ENCODE data around the gene ABHD12.

ABHD12 gene

GRCh38 chr20:25328954-25329498 is 61.6 kb downstream of the ABHD12 start:
- Mint-ChIP-seq H3K27me3 (no peaks in the 10 kb centered on the region), H3K36me3 (peaks cover 15% of the 10 kb centered on the region), H3K27ac (no peak overlapping the region), H3K4me1 (peaks cover 23% of the 10 kb centered on the region), H3K4me3 (no peak overlapping the region), H3K9me3 (peaks cover 4% of the 10 kb centered on the region)
- CTCF ChIA-PET = no interaction called here
- no peak for DNase-seq

DNA sequence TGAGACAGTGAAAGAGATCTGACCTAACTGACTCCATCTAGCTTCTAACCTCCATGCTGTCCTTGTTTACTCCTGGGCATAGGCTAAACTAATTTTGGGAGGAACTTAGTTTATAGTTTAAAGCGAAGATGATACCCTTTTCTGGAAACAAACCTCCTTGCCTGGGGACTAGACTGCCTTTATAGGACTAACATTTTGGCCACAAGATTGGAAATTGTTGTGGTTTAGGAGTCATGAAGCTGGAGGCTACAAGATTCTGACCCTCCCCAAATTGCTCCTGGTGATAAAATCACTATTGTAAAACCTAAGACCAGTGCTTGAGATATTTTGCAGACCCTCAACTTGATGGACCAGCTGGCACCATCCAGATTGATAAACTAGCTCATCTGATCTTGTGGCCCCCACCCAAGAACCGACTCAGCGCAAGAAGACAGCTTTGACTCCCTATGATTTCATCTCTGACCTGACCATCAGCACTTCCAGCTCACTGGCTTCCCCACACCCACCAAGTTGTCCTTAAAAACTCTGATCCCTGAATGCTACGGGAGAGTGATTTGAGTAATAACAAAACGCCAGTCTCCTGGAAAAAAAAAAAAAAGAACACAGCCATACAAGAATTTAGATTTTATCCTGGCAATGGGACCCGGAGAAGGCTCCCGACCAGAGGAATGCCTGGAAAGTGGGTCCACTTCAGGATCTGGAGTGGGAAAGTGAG is 63.0 kb downstream of the ABHD12 start:
- Mint-ChIP-seq H3K36me3 (peaks cover 15% of the 10 kb centered on the region), H3K4me1 (peaks cover 23% of the 10 kb centered on the region), H3K4me3 (no peak overlapping the region), H3K27ac (no peak overlapping the region), H3K27me3 (no peaks in the 10 kb centered on the region), H3K9me3 (peaks cover 2% of the 10 kb centered on the region)
- no peak for DNase-seq
- CTCF ChIA-PET = interaction anchor here (1.1 to 1.3 kb wide), 2 partner anchors 11 to 34 kb away, joined by 3 to 4 read pairs; no protein-coding TSS in a partner anchor

DNA sequence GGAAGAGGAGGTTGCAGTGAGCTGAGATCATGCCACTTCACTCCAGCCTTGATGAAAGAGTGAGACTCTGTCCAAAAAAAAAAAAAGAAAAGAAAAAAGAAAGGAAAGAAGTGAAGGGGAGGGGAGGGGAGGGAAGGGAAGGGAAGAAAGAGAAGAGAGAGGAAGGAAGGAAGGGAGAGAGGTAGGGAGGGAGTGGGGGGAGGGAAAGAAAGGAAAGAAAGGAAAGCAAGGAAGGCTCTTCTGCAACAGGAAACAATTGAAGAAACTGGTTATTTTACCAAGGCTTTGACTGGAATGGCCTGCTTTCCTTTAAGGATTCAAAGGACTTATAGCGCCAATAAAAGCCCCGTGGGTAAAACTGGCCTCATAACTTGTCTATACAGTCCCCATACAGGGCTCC is 64.6 kb downstream of the ABHD12 start:
- CTCF ChIA-PET = no interaction called here
- Mint-ChIP-seq H3K36me3 (peaks cover 14% of the 10 kb centered on the region), H3K27me3 (no peaks in the 10 kb centered on the region), H3K27ac (peak overlapping the region; percentile 45), H3K4me3 (no peak overlapping the region), H3K9me3 (peaks cover 2% of the 10 kb centered on the region), H3K4me1 (peaks cover 28% of the 10 kb centered on the region)
- no peak for DNase-seq

DNA sequence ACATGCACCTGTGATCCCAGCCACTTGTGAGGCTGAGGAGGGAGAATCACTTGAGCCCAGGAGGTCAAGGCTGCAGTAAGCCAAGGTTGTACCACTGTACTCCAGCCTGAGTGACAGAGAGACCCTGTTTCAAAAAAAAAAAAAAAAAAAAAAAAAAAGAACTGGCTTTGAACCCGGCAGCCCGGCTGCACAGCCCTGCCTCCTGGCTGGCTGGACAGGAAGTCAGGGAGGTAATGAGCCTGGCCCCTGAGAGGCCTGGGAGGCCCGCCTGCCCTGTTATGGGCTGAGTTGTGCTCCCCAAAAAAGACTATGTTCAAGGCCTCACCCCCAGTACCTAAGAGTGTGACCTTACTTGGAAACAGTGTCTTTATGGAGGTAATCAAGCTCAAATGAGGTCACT is 65.6 kb downstream of the ABHD12 start:
- CTCF ChIA-PET = no interaction called here
- Mint-ChIP-seq H3K27me3 (no peaks in the 10 kb centered on the region), H3K27ac (no peak overlapping the region)

GRCh38 chr20:25324412-25324811 is 66.2 kb downstream of the ABHD12 start:
- CTCF ChIA-PET = no interaction called here
- H3K27me3 Mint-ChIP-seq = no peaks in the 10 kb centered on the region
- no peaks in the 10 kb centered on the region for H3K9me3 Mint-ChIP-seq
- H3K4me3 Mint-ChIP-seq = no peak overlapping the region
- DNase-seq = no peak
- H3K27ac Mint-ChIP-seq = no peak overlapping the region
- peaks cover 11% of the 10 kb centered on the region for H3K36me3 Mint-ChIP-seq
- H3K4me1 Mint-ChIP-seq = peaks cover 13% of the 10 kb centered on the region

More for the DNA sequence above, 65.6 kb downstream of the ABHD12 start:
- Mint-ChIP-seq H3K9me3 (peaks cover 2% of the 10 kb centered on the region), H3K4me3 (no peak overlapping the region), H3K4me1 (peaks cover 19% of the 10 kb centered on the region), H3K36me3 (peaks cover 13% of the 10 kb centered on the region)
- no peak for DNase-seq

- H3K4me3 Mint-ChIP-seq = no peak overlapping the region
- peaks cover 9% of the 10 kb centered on the region for H3K36me3 Mint-ChIP-seq
- CTCF ChIA-PET = no interaction called here
- H3K27me3 Mint-ChIP-seq = no peaks in the 10 kb centered on the region
- no peak overlapping the region for H3K27ac Mint-ChIP-seq
- no peak for DNase-seq
- no peaks in the 10 kb centered on the region for H3K9me3 Mint-ChIP-seq
- H3K4me1 Mint-ChIP-seq = peaks cover 11% of the 10 kb centered on the region
These were observed 67.0 kb downstream of the ABHD12 start for GRCh38 chr20:25323496-25324246.

DNA sequence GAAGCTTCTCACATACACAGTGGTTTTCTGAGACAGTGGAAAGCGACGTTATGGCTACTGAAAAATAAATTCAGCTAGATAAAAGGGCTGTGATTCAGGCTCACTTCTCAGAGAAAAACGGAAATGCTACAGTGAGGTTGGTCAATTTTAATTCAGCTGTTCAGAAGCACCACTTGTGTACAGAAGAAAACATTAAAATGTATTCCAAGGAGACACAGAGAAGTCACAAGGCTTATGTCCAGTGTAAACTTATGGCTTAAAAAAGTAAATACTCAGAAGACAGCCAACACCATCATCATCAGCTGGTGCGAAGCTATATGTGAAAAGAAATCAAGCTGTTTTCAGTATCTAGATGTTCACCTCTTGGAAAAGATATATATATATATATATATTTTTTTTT is 68.6 kb downstream of the ABHD12 start:
- H3K4me1 Mint-ChIP-seq = peaks cover 11% of the 10 kb centered on the region
- CTCF ChIA-PET = interaction anchor here (1.3 kb wide), 1 partner anchor 11 kb away, joined by 4 read pairs; no protein-coding TSS in a partner anchor
- H3K4me3 Mint-ChIP-seq = no peak overlapping the region
- no peak for DNase-seq
- peaks cover 9% of the 10 kb centered on the region for H3K36me3 Mint-ChIP-seq
- no peak overlapping the region for H3K27ac Mint-ChIP-seq
- H3K9me3 Mint-ChIP-seq = no peaks in the 10 kb centered on the region
- H3K27me3 Mint-ChIP-seq = no peaks in the 10 kb centered on the region

- Mint-ChIP-seq H3K4me3 (no peak overlapping the region), H3K36me3 (peaks cover 9% of the 10 kb centered on the region), H3K4me1 (peaks cover 12% of the 10 kb centered on the region), H3K9me3 (no peaks in the 10 kb centered on the region), H3K27me3 (no peaks in the 10 kb centered on the region), H3K27ac (no peak overlapping the region)
- DNase-seq = no peak
- CTCF ChIA-PET = interaction anchor here (0.6 to 1.3 kb wide), 2 partner anchors 11 to 86 kb away, joined by 3 to 4 read pairs; partner anchors contain the start of gene GINS1
These were observed 69.3 kb downstream of the ABHD12 start for GRCh38 chr20:25321262-25321831.

- Mint-ChIP-seq H3K27me3 (no peaks in the 10 kb centered on the region), H3K27ac (no peak overlapping the region), H3K4me3 (no peak overlapping the region), H3K9me3 (no peaks in the 10 kb centered on the region), H3K36me3 (peaks cover 14% of the 10 kb centered on the region), H3K4me1 (peaks cover 15% of the 10 kb centered on the region)
- CTCF ChIA-PET = no interaction called here
- DNase-seq = no peak
These were observed 70.4 kb downstream of the ABHD12 start for GRCh38 chr20:25320035-25320800.

DNA sequence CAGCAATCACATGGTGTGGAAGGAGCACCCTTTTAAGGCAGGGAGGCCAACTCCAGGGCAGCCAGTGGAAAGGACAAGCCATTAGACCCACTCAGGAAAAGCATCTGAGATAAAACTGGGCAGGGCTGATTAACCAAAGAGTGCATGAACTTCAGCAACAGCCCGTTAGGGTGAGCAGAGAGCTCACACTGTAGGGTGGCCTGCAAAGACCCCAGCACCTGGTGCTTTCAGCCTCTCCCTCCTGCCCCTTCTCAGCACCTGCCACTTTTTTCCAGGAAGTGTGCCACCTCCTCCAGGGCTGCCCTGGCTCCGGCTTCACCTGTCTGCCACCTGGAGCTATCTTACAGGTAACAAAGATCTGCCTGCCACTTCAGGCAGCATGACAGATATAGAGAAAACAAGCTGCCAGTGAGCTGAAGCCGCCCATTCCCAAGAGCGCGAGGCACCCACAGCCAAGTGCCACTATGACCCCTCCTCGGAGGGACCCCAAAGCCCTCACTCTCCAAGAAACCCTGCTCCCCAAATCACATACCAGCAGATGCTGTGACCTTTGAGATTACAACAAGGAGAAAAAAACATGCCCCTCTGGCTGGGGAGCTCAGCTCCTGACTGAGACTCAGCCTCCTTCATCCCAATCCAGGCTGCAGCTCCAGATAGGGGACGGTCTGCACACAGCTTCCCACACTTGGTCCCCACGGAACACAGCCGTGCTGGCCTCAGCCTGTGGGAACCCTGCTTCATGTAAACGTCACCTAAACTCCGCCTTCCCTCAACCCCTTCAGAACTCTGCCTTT is 71.2 kb downstream of the ABHD12 start:
- H3K36me3 Mint-ChIP-seq = peaks cover 16% of the 10 kb centered on the region
- H3K4me3 Mint-ChIP-seq = no peak overlapping the region
- no peak overlapping the region for H3K27ac Mint-ChIP-seq

DNA sequence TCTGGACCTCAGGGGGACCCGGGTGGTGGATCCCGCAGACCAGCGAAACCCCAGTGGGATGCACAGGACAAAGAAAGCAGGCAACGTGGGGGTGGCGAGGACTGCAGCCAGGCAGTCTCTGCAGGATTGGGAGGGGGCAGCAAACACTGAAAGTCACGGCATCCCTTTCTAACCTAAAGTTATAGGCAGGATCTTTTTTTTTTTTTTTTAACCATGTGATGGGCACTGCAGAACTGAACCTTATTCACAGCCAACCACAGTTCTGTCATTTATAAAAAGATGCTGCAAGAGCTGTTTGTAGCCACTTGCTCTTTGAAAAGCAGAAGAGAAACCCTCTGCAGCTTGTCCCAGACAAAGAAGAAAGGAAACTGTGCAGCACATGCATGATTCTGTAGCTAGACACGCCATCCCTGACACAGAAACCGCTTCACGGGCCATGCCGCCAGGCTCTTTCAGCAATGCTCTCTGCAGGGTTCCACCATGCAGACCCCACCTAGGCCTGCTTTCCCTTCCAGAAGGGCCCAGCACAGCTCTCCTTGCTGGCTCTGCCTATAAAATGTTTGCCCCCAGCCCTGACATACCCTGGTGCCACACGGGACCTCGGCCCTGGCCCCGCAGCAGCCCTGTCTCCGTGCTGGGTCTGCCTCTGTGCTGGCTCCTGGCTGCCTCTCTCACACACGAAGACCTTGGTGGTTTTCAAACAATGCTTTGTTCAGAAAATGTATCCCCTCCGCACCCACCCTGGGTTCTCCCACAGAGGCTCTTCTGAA is 72.0 kb downstream of the ABHD12 start:
- H3K27me3 Mint-ChIP-seq = no peaks in the 10 kb centered on the region
- CTCF ChIA-PET = no interaction called here
- DNase-seq = no peak
- no peak overlapping the region for H3K4me3 Mint-ChIP-seq
- peaks cover 24% of the 10 kb centered on the region for H3K4me1 Mint-ChIP-seq
- H3K36me3 Mint-ChIP-seq = peaks cover 16% of the 10 kb centered on the region
- H3K27ac Mint-ChIP-seq = no peak overlapping the region
- H3K9me3 Mint-ChIP-seq = no peaks in the 10 kb centered on the region

More for the DNA sequence above, 71.2 kb downstream of the ABHD12 start:
- no peaks in the 10 kb centered on the region for H3K9me3 Mint-ChIP-seq
- no peak for DNase-seq
- H3K27me3 Mint-ChIP-seq = no peaks in the 10 kb centered on the region
- CTCF ChIA-PET = no interaction called here
- H3K4me1 Mint-ChIP-seq = peaks cover 17% of the 10 kb centered on the region

- Mint-ChIP-seq H3K4me3 (no peak overlapping the region), H3K27me3 (no peaks in the 10 kb centered on the region), H3K36me3 (peaks cover 14% of the 10 kb centered on the region), H3K4me1 (peaks cover 26% of the 10 kb centered on the region), H3K9me3 (no peaks in the 10 kb centered on the region), H3K27ac (no peak overlapping the region)
- CTCF ChIA-PET = interaction anchor here (1.4 kb wide), 1 partner anchor 22 kb away, joined by 3 read pairs; no protein-coding TSS in a partner anchor
- DNase-seq = no peak
These were observed 73.1 kb downstream of the ABHD12 start for GRCh38 chr20:25317351-25318075.
